DND-41 (cell line): ENCODE measurements around the gene HAAO.
"Not testable (repeated sequence)": the region's sequence is repeated elsewhere in the genome, so short reads cannot be mapped to it uniquely, and the experiment has no call there.

ENCODE experiments used
- ATAC-seq: fragments of 200-7000 bp; cut with Tn5 transposase; 3 replicates; pipeline ENCODE4 v1.9.1; 2021; ENCODE audit warnings: low read depth; ENCODE audit not compliant: insufficient read depth
- DNase-seq: peaks from one replicate; pipeline ENCODE4 v3.0.0-alpha.2; 2020
- H2AFZ ChIP-seq: 2 replicates; pipeline ENCODE4 v1.6.0; 2012; ENCODE audit warnings: low read depth, low read length
- H3K27ac ChIP-seq: 2 replicates; pipeline ENCODE4 v1.5.1; 2012; ENCODE audit warnings: low read length, inconsistent platforms
- H3K27me3 ChIP-seq: fragments of 200-600 bp; sonication (generic); 2 replicates; pipeline ENCODE4 v1.6.0; 2012; ENCODE audit warnings: low read length, mild to moderate bottlenecking, inconsistent platforms; ENCODE audit not compliant: insufficient read depth, poor library complexity
- H3K36me3 ChIP-seq: 2 replicates; pipeline ENCODE4 v1.5.1; 2012; ENCODE audit warnings: low read length, inconsistent platforms; ENCODE audit not compliant: insufficient read depth
- H3K4me1 ChIP-seq: 2 replicates; pipeline ENCODE4 v1.5.1; 2012; ENCODE audit warnings: mild to moderate bottlenecking, low read length; ENCODE audit not compliant: insufficient read depth
- H3K4me2 ChIP-seq: 2 replicates; pipeline ENCODE4 v1.6.0; 2012; ENCODE audit warnings: mild to moderate bottlenecking, moderate library complexity, low read length, inconsistent platforms; ENCODE audit not compliant: insufficient read depth
- H3K4me3 ChIP-seq, 2 experiments: fragments of 200-600 bp in 1 of 2; shearing (Covaris generic) in 1 of 2; 2 replicates each; pipeline ENCODE4 v1.5.1; 2012 to 2016; ENCODE audit warnings: inconsistent platforms in 2 of 2, low read length in 2 of 2, mild to moderate bottlenecking in 2 of 2, low read depth in 1 of 2, moderate library complexity in 1 of 2
- H3K79me2 ChIP-seq: 2 replicates; pipeline ENCODE4 v1.6.0; 2012; ENCODE audit warnings: low read length, inconsistent platforms; ENCODE audit not compliant: insufficient read depth
- H3K9ac ChIP-seq: 2 replicates; pipeline ENCODE4 v1.6.0; 2012; ENCODE audit warnings: low read depth, mild to moderate bottlenecking, inconsistent platforms, low read length, moderate library complexity
- H3K9me3 ChIP-seq: 2 replicates; pipeline ENCODE4 v1.5.1; 2012; ENCODE audit warnings: low read length, moderate library complexity, mild to moderate bottlenecking, inconsistent platforms; ENCODE audit not compliant: insufficient read depth, severe bottlenecking
- H4K20me1 ChIP-seq: 2 replicates; pipeline ENCODE4 v1.6.0; 2012; ENCODE audit warnings: low read length; ENCODE audit not compliant: insufficient read depth
- CTCF ChIP-seq: IDR thresholded peaks from 2 replicates; pipeline ENCODE4 v1.5.1; 2012; ENCODE audit warnings: borderline replicate concordance, low read length, moderate library complexity, mild to moderate bottlenecking; ENCODE audit not compliant: poor library complexity, severe bottlenecking; ENCODE audit errors: extremely low read depth
- EZH2 ChIP-seq: IDR thresholded peaks from 3 replicates; pipeline ENCODE4 v1.6.1; 2012; ENCODE audit warnings: borderline replicate concordance, low read depth, mild to moderate bottlenecking, moderate library complexity, low read length, inconsistent platforms; ENCODE audit not compliant: severe bottlenecking

Gene HAAO

GRCh38 chr2:42834161-42834560, 41.8 kb upstream of the HAAO start:
- no peak overlapping the region for H3K4me2 ChIP-seq

DNA sequence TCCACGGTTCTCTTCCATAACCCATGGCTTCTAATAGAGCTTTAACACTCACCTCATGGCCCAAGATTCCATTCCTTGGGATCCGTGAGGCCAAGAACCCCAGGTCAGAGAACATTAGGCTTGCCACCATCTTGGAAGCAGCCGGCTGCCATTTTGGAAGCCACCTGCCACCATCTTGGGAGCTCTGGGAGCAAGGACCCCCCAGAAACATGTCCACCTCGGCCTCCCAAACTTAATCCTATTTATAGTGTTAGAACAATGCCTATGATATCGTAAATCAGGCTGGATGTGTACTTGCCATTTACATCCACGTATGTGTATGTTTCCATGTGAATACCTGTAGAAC, 39.9 kb upstream of the HAAO start:
- Histone ChIP-seq H3K27me3 (no peaks in the 10 kb centered on the region), H3K27ac (no peak overlapping the region), H3K4me3 (no peak overlapping the region), H3K9me3 (no peaks in the 10 kb centered on the region), H3K9ac (no peak overlapping the region), H3K4me2 (no peak overlapping the region), H3K36me3 (no peaks in the 10 kb centered on the region), H4K20me1 (no peaks in the 10 kb centered on the region), H2AFZ (no peak overlapping the region), H3K4me1 (peaks cover 8% of the 10 kb centered on the region), H3K79me2 (no peaks in the 10 kb centered on the region)
- TF ChIP-seq EZH2 (no peak), CTCF (no peak)
- ATAC-seq = no peak
- DNase-seq = no peak

More at GRCh38 chr2:42834161-42834560, 41.8 kb upstream of the HAAO start:
- no peaks in the 10 kb centered on the region for H3K36me3 ChIP-seq
- H3K79me2 ChIP-seq = no peaks in the 10 kb centered on the region
- no peak for ATAC-seq
- H2AFZ ChIP-seq = no peak overlapping the region
- H3K9me3 ChIP-seq = no peaks in the 10 kb centered on the region
- H4K20me1 ChIP-seq = no peaks in the 10 kb centered on the region
- H3K9ac ChIP-seq = no peak overlapping the region
- TF ChIP-seq EZH2 (no peak), CTCF (no peak)
- no peaks in the 10 kb centered on the region for H3K27me3 ChIP-seq
- DNase-seq = no peak
- no peak overlapping the region for H3K4me3 ChIP-seq
- H3K4me1 ChIP-seq = no peaks in the 10 kb centered on the region
- no peak overlapping the region for H3K27ac ChIP-seq

- H3K27ac ChIP-seq, H3K4me1 ChIP-seq, H3K36me3 ChIP-seq, H3K79me2 ChIP-seq, ATAC-seq, H3K9ac ChIP-seq, H3K27me3 ChIP-seq, H3K4me3 ChIP-seq, H3K4me2 ChIP-seq, DNase-seq, H4K20me1 ChIP-seq, H3K9me3 ChIP-seq, H2AFZ ChIP-seq: not testable (repeated sequence)
These were observed 39.3 kb upstream of the HAAO start for GRCh38 chr2:42831575-42832288.

- Histone ChIP-seq H2AFZ (no peak overlapping the region), H4K20me1 (no peaks in the 10 kb centered on the region)
- ATAC-seq = no peak
These were observed 38.7 kb upstream of the HAAO start for GRCh38 chr2:42830922-42831574.

More at GRCh38 chr2:42830922-42831574, 38.7 kb upstream of the HAAO start:
- no peaks in the 10 kb centered on the region for H3K27me3 ChIP-seq
- H3K27ac ChIP-seq = no peak overlapping the region
- H3K4me1 ChIP-seq = peaks cover 8% of the 10 kb centered on the region
- no peak for DNase-seq
- H3K9ac ChIP-seq = no peak overlapping the region
- no peaks in the 10 kb centered on the region for H3K79me2 ChIP-seq
- H3K9me3 ChIP-seq = no peaks in the 10 kb centered on the region
- H3K4me3 ChIP-seq = no peak overlapping the region
- no peaks in the 10 kb centered on the region for H3K36me3 ChIP-seq
- TF ChIP-seq CTCF (no peak), EZH2 (no peak)
- no peak overlapping the region for H3K4me2 ChIP-seq
